Endothelial cell of umbilical vein (primary cell): ENCODE results near the gene DDX51. TPM values are rescaled to one million over a fixed set of nuclear protein-coding genes. Genes with fewer than 3 reads are reported as not detected.

Experiments
- BruUV-seq: library from RNA; stranded (reverse); fragments of 400-500 nt; replicated peaks from 2 replicates; lab custom pipeline; 2021; lab: Mats Ljungman, UMichigan
- CTCF ChIA-PET: fragments of 300-600, 350-600 bp; sonication (Branson Sonifier 250); formaldehyde crosslinking; loops from one replicate; lab custom pipeline; 2021; ENCODE audit warnings: antibody characterized with exemption, inconsistent platforms; lab: Charles Lee
- POLR2A ChIA-PET: fragments of 300-600, 350-600 bp; sonication (Branson Sonifier 250); formaldehyde crosslinking; loops from one replicate; lab custom pipeline; 2021; ENCODE audit warnings: antibody characterized with exemption, inconsistent platforms; lab: Charles Lee
- DNase-seq: peaks from one replicate; pipeline ENCODE4 v3.0.0-alpha.2; 2011; ENCODE audit warnings: low read depth, low spot score
- FAIRE-seq: peaks from 2 replicates; lab custom pipeline; 2011; peaks lifted over from hg19 to GRCh38; lab: Jason Lieb, UNC
- H2AFZ ChIP-seq: 2 replicates; pipeline ENCODE4 v1.6.0; 2012; ENCODE audit warnings: low read depth, low read length, control low read depth, inconsistent platforms
- H3K27ac ChIP-seq: 2 replicates; pipeline ENCODE4 v1.5.1; 2011; ENCODE audit warnings: low read depth, mild to moderate bottlenecking, control low read depth, low read length, moderate library complexity; ENCODE audit not compliant: insufficient read depth
- H3K27me3 ChIP-seq, 2 experiments: 2 replicates each; pipeline versions ENCODE4 v1.6.0 to v1.6.1; 2011; ENCODE audit warnings: low read length in 2 of 2, mixed read lengths in 1 of 2; ENCODE audit not compliant: control insufficient read depth in 2 of 2, insufficient read depth in 2 of 2
- H3K36me3 ChIP-seq, 2 experiments: 2 replicates in 1 of 2; 3 replicates in 1 of 2; pipeline ENCODE4 v1.5.1; 2011; ENCODE audit warnings: low read length in 2 of 2, mild to moderate bottlenecking in 1 of 2, moderate library complexity in 1 of 2; ENCODE audit not compliant: control insufficient read depth in 2 of 2, insufficient read depth in 2 of 2; ENCODE audit errors: extremely low read depth in 1 of 2
- H3K4me1 ChIP-seq: 3 replicates; pipeline ENCODE4 v1.5.1; 2011; ENCODE audit warnings: mild to moderate bottlenecking, low read length; ENCODE audit not compliant: control insufficient read depth, insufficient read depth; ENCODE audit errors: extremely low read depth
- H3K4me2 ChIP-seq: 2 replicates; pipeline ENCODE4 v1.6.1; 2011; ENCODE audit warnings: low read length, control low read depth, mixed read lengths; ENCODE audit not compliant: insufficient read depth
- H3K4me3 ChIP-seq, 3 experiments: fragments of 200-600 bp in 1 of 3; sonication (generic), shearing (Covaris generic) in 1 of 3; replicated peaks in 1 of 3; 2 replicates each; pipeline ENCODE4 v1.5.1; 2011 to 2016; ENCODE audit warnings: control low read depth in 3 of 3, low read length in 3 of 3, mild to moderate bottlenecking in 2 of 3, inconsistent platforms in 1 of 3, low read depth in 1 of 3, moderate library complexity in 1 of 3; ENCODE audit not compliant: insufficient read depth in 1 of 3
- H3K79me2 ChIP-seq: 2 replicates; pipeline ENCODE4 v1.6.0; 2012; ENCODE audit warnings: low read length, inconsistent platforms; ENCODE audit not compliant: control insufficient read depth, insufficient read depth
- H3K9ac ChIP-seq: replicated peaks from 2 replicates; pipeline ENCODE3; 2011; ENCODE audit warnings: low read length, control low read depth; ENCODE audit not compliant: insufficient read depth; ENCODE audit errors: extremely low read depth
- H3K9me1 ChIP-seq: replicated peaks from 3 replicates; pipeline ENCODE4 v1.6.0; 2011; ENCODE audit warnings: mild to moderate bottlenecking, low read length; ENCODE audit not compliant: control insufficient read depth, insufficient read depth; ENCODE audit errors: extremely low read depth
- H3K9me3 ChIP-seq: replicated peaks from 2 replicates; pipeline ENCODE4 v1.5.1; 2012; ENCODE audit warnings: low read length, inconsistent platforms; ENCODE audit not compliant: control insufficient read depth, insufficient read depth
- H4K20me1 ChIP-seq: replicated peaks from 2 replicates; pipeline ENCODE3; 2011; ENCODE audit warnings: mild to moderate bottlenecking, low read length; ENCODE audit not compliant: control insufficient read depth, insufficient read depth; ENCODE audit errors: extremely low read depth
- EZH2 ChIP-seq: IDR thresholded peaks from 2 replicates; pipeline ENCODE4 v1.6.1; 2012; ENCODE audit warnings: borderline replicate concordance, low read depth, mild to moderate bottlenecking, moderate library complexity, low read length, inconsistent platforms; ENCODE audit not compliant: severe bottlenecking
- FOS ChIP-seq: IDR thresholded peaks from 2 replicates; pipeline ENCODE4 v1.6.1; 2011; ENCODE audit warnings: mild to moderate bottlenecking, low read length, moderate library complexity, borderline replicate concordance; ENCODE audit not compliant: insufficient read depth
- GATA2 ChIP-seq: IDR thresholded peaks from 2 replicates; pipeline ENCODE4 v1.7.0; 2011; ENCODE audit warnings: low read depth, mild to moderate bottlenecking, moderate library complexity, mixed read lengths, low read length; ENCODE audit not compliant: insufficient read length, insufficient read depth
- JUN ChIP-seq: IDR thresholded peaks from 2 replicates; pipeline ENCODE4 v1.6.1; 2011; ENCODE audit warnings: borderline replicate concordance, low read depth; ENCODE audit not compliant: insufficient read length, insufficient read depth
- MAX ChIP-seq: IDR thresholded peaks from 2 replicates; pipeline ENCODE4 v1.6.1; 2011; ENCODE audit not compliant: insufficient read depth, insufficient read length
- MYC ChIP-seq: IDR thresholded peaks from one replicate; pipeline ENCODE4 v1.6.1; 2011; ENCODE audit warnings: mild to moderate bottlenecking, low read depth, low read length
- POLR2AphosphoS5 ChIP-seq: IDR thresholded peaks from 2 replicates; pipeline ENCODE4 v1.6.1; 2012; ENCODE audit warnings: low read depth, mild to moderate bottlenecking, control low read depth, low read length, moderate library complexity; ENCODE audit not compliant: insufficient read depth
- dilution Hi-C: fragments of 300-500 bp; cut with MboI; formaldehyde crosslinking; loops from one replicate; pipeline ENCODE4 v1.15.0; 2019; ENCODE audit warnings: low sequenced_read_pairs; ENCODE audit not compliant: extremely low pct_ligation_motif_present
- intact Hi-C: fragments of 100-400 bp; cut with micrococcal nuclease; formaldehyde crosslinking; loops from one replicate; pipeline ENCODE4 v1.10.0; 2022
- polyA plus RNA-seq, 4 experiments: library from polyadenylated mRNA; depleted of rRNA in 3 of 4; stranded (reverse) in 3 of 4; unstranded in 1 of 4; fragments of >200 nt; gene quantifications; 2 replicates each; pipeline versions ENCODE4 v1.2.1 to v1.2.3, GENCODE V29; 2011 to 2012; ENCODE audit warnings: missing spikeins in 1 of 4
- total RNA-seq: library from RNA; stranded (reverse); gene quantifications from 2 replicates; pipeline ENCODE4 v1.2.3, GENCODE V29; 2021

DDX51 gene
- total and polyA plus RNA-seq, 2 donors (not counting 3 experiments of a cell fraction or from before 2014, with no cell fraction given), result 11.4 to 23.5 TPM

- POLR2A ChIA-PET, result no interaction called here
- CTCF ChIA-PET, result no interaction called here
- no peak overlapping the region for H3K27ac ChIP-seq
- H2AFZ ChIP-seq, result no peak overlapping the region
- no peak overlapping the region for H3K4me2 ChIP-seq
- intact Hi-C loops, result no loop called here
- H3K4me3 ChIP-seq, result no peak overlapping the region
- no peaks in the 10 kb centered on the region for H3K27me3 ChIP-seq
- BruUV-seq, result no TSS peak
- dilution Hi-C loops, result no loop called here
- H3K9ac ChIP-seq, result no peak overlapping the region
- H3K79me2 ChIP-seq, result no peaks in the 10 kb centered on the region
- H3K36me3 ChIP-seq, result peaks cover 0 to 25% of the 10 kb centered on the region in 2 experiments
- H3K9me1 ChIP-seq, result no peaks in the 10 kb centered on the region
- TF ChIP-seq EZH2, result no peak
- TF ChIP-seq POLR2AphosphoS5, result no peak
- H3K4me1 ChIP-seq, result no peaks in the 10 kb centered on the region
- H3K9me3 ChIP-seq, result no peaks in the 10 kb centered on the region
- FAIRE-seq (no peak), DNase-seq (no peak)
- H4K20me1 ChIP-seq, result no peaks in the 10 kb centered on the region
Observed at GRCh38 chr12:132115500-132115899, 28.6 kb downstream of the DDX51 start.

GRCh38 chr12:132114667-132115066 lies 29.5 kb downstream of the DDX51 start:
- CTCF ChIA-PET, result interaction anchor here (1.3 kb wide), 1 partner anchor 500 kb away, joined by 3 read pairs; no protein-coding TSS in a partner anchor

More at GRCh38 chr12:132114667-132115066, 29.5 kb downstream of the DDX51 start:
- peaks cover 0 to 22% of the 10 kb centered on the region in 2 experiments for H3K36me3 ChIP-seq
- POLR2A ChIA-PET, result no interaction called here
- H3K4me2 ChIP-seq, result no peak overlapping the region
- dilution Hi-C loops, result no loop called here
- H3K79me2 ChIP-seq, result no peaks in the 10 kb centered on the region
- BruUV-seq, result no TSS peak
- no peaks in the 10 kb centered on the region for H4K20me1 ChIP-seq
- no peak overlapping the region for H3K4me3 ChIP-seq
- FAIRE-seq (no peak), DNase-seq (no peak)
- no peaks in the 10 kb centered on the region for H3K27me3 ChIP-seq
- no peak overlapping the region for H2AFZ ChIP-seq
- TF ChIP-seq GATA2 (no peak), FOS (no peak), JUN (no peak), POLR2AphosphoS5 (no peak), MYC (no peak), EZH2 (no peak), MAX (no peak)
- no peak overlapping the region for H3K27ac ChIP-seq
- H3K4me1 ChIP-seq, result no peaks in the 10 kb centered on the region
- H3K9me1 ChIP-seq, result no peaks in the 10 kb centered on the region
- no peaks in the 10 kb centered on the region for H3K9me3 ChIP-seq
- intact Hi-C loops, result no loop called here
- H3K9ac ChIP-seq, result no peak overlapping the region
